ENCODE results near the gene PID1.

Gene PID1

DNA sequence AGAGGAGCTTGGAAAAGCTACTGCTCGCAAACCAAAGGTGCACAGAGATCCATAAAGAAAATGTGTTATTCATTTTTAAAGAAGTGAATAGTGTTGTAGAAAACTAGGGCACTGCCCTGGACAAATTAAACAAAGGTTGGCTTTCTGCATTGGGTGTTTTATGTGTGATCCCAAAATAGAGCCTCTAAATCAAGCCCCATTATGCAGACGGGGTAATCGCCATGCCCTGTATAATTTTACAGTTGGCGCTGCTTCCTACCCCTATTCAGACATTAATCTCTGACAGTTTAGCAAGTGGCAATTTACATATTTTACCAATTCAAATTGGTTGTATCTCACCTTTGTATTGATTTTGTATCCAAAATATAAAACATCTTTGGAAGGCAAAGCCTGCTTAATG is 109.1 kb downstream of the PID1 start:
- no peak for DNase-seq

- no peak for DNase-seq
Measured at GRCh38 chr2:229160984-229161383, 110.1 kb downstream of the PID1 start.

DNA sequence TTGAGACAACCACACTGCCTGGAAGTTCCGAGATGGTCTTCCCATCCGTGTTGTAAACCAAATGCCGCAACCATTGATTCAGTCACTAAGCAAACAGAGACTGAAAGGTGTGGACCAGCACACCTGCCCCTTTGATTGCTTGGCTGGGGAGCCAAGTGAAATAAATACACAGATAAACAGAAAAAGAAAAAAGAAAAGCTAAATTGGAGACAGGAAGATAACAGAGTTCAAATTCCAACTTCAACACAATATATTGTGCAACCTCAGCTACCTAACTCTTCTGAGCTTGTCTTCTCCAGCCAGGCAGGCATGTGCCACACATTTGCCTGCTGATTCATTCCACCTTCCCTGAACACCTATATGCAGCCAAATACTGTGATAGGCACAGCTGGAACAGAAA is 110.9 kb downstream of the PID1 start:
- DNase-seq = no peak

- DNase-seq = no peak
Measured at GRCh38 chr2:229159405-229159804, 111.7 kb downstream of the PID1 start.

GRCh38 chr2:229154381-229154780 is 116.7 kb downstream of the PID1 start:
- no peak for DNase-seq

DNA sequence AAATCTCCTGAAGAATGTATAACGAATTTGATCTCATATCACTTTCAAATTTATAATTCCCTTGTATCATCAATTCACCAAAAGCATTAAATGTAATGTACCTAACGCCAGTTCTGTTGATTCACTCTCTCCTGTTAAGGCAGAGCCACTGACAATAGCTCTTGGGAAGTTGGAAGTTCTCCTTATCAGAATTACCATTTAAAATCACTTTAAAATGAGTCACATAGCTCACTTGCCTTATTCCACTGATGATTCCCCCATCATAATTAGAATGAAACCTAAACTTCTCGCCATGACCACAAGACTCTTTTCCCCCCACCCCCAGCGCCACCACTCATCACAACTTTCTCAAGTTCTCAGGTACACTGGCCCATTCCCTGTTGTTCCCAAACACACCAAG is 117.1 kb downstream of the PID1 start:
- DNase-seq = no peak

- DNase-seq = no peak
Measured at GRCh38 chr2:229153267-229153666, 117.8 kb downstream of the PID1 start.

DNA sequence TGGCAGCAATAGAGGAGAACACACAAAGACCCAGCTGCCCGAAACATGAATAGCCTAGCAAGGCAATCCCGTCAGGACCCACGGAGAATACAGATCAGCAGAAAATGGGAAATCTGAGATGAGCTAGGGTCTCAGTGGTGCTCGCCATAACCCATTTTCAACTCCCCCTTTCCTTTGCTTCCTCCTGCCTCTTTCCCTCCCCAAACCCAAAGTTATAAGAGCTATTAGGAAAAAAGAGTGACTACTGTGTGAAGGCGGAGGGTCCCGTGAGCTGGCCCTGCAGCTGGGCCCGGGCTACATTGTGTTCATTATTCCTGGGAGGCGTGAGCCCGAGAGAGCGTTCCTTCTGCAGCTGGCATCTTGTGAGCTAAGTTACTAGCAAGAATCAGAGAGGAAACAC is 118.4 kb downstream of the PID1 start:
- no peak for DNase-seq

GRCh38 chr2:229150317-229150716 is 120.8 kb downstream of the PID1 start:
- no peak for DNase-seq

DNA sequence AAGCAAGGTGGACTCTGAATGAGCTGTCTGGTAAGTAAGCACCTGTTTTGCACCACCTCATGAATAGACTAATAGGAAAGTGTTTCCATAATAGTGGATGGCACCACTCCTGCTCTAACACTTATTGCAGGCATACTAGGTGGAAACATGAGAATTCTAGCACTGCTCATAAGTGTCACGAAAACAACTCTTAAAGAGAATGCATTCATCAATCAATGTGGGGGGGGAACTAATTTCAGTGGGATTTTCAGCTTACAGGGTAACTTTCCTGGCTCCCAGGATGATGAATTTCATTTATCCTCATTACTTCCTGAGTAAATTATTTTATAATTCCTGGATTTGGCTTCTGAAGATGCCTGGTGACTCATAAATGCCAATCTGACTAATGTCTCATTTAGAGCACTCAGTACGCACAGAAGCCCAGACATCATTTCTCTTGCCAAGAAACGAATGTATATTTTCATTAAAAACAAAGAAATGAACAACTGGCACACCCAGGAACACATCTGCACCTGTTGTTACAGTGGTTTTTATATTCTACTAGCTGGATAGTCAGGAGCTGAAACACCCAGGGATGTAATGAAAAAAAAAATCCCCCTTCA is 129.6 kb downstream of the PID1 start:
- no peak for DNase-seq

GRCh38 chr2:229137639-229138038 is 133.4 kb downstream of the PID1 start:
- no peak for DNase-seq

DNA sequence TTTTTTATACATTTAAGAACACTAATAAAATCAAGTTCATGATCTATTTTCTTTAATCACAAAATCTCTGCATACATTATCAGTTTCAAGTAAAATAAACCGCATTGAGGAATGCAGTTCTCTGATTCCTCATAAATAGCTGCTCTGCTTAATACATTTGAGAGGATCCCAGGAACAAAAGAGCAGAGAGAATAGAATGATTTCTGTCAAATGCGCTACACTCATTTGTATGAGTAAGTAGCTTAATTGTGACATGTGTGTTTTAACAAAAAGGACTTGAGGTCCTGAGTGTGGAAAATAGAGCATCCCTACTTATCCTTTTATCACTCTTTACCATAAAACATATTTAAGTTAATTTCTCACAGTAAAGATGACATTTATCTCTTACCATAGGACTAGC is 134.0 kb downstream of the PID1 start:
- no peak for DNase-seq

- no peak for DNase-seq
Measured at GRCh38 chr2:229133155-229133772, 137.8 kb downstream of the PID1 start.

DNA sequence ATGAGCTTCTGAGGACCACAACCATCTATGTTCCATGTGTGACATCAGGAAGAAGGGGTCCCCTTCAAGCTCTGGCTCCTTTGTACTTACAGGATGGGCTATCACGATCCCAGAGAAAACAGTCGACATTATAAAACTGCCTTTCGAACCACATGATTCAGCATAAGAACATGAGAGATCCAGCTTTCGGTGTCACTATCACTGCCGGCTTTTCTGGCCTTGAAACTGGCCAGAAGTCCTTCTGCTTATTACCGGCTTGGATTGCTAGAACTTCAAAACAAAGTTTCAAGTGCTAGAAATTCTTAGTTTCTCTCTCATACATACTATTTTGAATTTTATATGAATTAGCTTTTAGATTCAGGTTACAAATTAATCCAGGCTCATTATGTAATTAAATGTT is 138.9 kb downstream of the PID1 start:
- no peak for DNase-seq

DNA sequence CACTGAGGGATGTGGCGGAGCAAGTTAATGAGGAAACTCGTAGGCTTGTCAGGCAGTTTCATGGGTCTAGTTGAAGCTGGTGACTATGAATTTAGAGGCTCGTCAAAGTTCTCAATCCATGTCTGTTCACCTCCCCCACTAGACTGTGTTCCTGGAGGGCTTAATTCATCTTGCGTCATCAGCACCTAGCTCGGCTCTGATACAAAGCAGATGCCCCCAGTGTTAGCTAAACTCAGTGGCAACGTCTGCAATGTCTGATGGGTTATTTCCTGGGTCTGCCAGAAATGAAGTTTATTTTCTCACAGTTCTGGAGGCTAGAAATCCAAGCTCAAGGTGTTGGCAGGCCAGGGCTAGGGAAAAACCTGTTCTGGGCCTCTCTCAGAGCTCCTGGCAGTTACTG is 140.6 kb downstream of the PID1 start:
- DNase-seq = no peak

- DNase-seq = no peak
Measured at GRCh38 chr2:229129738-229130371, 141.2 kb downstream of the PID1 start.

- no peak for DNase-seq
Measured at GRCh38 chr2:229127471-229127870, 143.6 kb downstream of the PID1 start.

GRCh38 chr2:229126066-229126465 is 145.0 kb downstream of the PID1 start:
- no peak for DNase-seq

DNA sequence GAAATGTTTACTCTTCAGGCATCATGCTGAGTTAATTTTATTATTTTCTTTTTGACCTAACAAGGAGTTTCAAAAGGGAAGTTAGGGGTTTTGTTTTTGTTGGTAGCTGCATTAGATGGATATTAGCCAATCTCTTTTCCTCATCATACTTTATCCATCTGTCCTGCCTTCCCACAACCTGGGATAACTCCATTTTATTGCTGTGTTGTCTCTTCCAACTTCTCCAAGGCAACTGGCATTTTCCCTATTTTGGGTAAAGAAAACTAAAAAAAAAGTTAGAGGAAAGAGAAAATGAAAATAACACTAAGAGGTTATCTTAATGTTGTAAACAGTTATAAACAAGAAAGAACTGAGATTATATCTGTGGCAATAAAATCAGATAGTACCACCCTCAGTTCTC is 147.0 kb downstream of the PID1 start:
- DNase-seq = no peak

DNA sequence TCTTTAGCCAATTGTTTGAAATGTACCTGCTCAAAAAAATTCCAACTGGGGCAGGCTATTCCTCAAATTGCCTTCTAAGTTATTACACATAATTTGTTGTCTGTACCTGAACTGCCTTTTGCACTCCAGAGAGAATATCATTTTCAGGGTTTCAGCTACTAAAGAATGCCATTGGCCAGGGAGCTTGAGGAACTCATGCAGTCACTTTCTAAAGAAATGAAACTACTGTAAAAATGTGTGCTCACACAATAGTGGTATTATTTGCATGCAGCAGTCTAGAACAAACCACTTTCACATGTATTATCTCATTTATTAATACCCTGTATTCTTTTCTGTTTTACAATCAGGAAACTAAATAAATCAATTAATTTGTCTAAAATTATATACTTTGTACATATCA is 152.2 kb downstream of the PID1 start:
- no peak for DNase-seq

DNA sequence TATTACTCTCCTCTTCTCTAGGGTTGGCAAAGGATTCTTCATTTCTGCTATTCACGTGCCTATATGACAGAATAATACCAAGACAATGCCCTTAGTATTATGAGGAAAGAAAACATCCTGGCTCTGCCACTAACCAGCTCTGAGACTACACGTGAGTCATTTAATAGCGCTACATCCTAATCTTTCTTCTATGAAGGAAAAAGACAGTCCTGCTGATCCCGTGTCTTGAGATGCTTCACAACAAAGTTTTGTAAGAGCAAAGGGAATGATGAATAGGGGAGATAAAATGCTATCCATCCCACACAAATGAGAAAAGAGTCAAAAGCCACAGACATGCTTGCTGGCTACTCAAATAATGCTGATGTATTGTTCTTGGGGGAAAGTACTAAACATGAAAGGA is 152.8 kb downstream of the PID1 start:
- DNase-seq = no peak

DNA sequence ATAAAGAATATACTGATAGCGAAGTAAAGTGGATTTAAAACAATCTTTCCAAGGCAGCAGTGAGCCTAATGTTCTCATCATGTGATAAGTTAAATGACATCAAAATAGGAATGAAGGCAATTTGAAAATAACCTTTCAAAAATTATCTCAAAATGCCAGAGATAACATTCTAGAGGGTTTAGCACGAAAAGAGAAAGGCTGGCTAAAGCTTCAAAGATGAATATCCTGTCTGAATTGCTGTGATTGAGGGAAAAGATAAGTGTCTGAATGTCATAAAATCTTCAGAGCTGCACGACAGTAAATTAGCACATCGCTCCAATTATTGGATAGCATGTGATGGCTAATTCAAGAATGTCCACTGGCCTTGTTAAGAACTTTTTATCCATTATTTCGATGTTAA is 159.3 kb downstream of the PID1 start:
- no peak for DNase-seq

GRCh38 chr2:229109195-229109594 is 161.9 kb downstream of the PID1 start:
- DNase-seq = no peak

GRCh38 chr2:229107601-229108000 is 163.5 kb downstream of the PID1 start:
- no peak for DNase-seq

DNA sequence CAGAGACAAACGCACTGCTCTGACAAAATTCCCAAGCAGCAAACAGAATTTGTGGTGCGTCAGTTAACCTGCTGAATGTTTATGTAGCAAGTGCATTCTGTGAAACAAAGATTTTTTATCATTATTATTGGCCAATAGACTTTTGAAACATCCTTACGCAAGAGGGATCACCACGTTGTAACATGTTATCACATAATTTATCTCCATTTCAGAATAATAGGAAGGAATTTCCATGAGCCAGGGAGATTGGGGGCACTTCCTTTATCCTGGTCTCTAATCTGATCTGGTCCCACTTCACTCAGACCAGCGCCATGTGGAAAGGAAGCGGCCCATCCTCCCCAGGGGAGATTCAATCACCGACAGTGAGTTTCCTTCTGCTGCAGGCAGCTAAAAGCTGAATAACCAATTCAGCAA is 166.1 kb downstream of the PID1 start:
- DNase-seq = no peak

All from activated CD4-positive, alpha-beta T cell treated with anti-CD3 and anti-CD28 coated beads, Interleukin-2, amount 50 U/mL, for 1 hour (primary cell).